Esophagus squamous epithelium (tissue), 5 donors: ENCODE measurements around the gene LYSMD3. TPM values are rescaled to one million over a fixed set of nuclear protein-coding genes. Genes with fewer than 3 reads are reported as not detected.
A peak's percentile ranks its signal among the peaks of the same experiment; 100 is the strongest.

Experiments used
- DNase-seq: peaks from one replicate; lab custom pipeline; 2025; lab: John Stamatoyannopoulos, UW
- H3K27ac ChIP-seq, 4 donors: fragments of 200-600 bp; sonication (generic); one replicate each; pipeline ENCODE4 v1.5.1; 2016 to 2019; ENCODE audit warnings: mild to moderate bottlenecking in 1 of 4
- H3K27me3 ChIP-seq, 4 donors: fragments of 200-600 bp; sonication (generic); 1 replicate in 3 of 4; 2 replicates in 1 of 4; pipeline versions ENCODE4 v1.5.1 to v1.6.0; 2017 to 2021; ENCODE audit warnings: antibody characterized with exemption in 1 of 4
- H3K36me3 ChIP-seq, 3 donors: fragments of 200-600 bp; sonication (generic); one replicate each; pipeline ENCODE4 v1.5.1; 2016 to 2019
- H3K4me1 ChIP-seq, 3 donors: fragments of 200-600 bp; sonication (generic); one replicate each; pipeline ENCODE4 v1.5.1; 2017 to 2019
- H3K4me3 ChIP-seq, 4 donors: fragments of 200-600 bp; sonication (generic); 1 replicate in 3 of 4; 2 replicates in 1 of 4; pipeline ENCODE4 v1.5.1; 2016 to 2019; ENCODE audit warnings: mild to moderate bottlenecking in 2 of 4, moderate library complexity in 1 of 4
- H3K9me3 ChIP-seq, 3 donors: fragments of 200-600 bp; sonication (generic); one replicate each; pipeline ENCODE4 v1.5.1; 2016 to 2019
- CTCF ChIP-seq, 6 experiments: fragments of 450-650 bp in 4 of 6; fragments of 200-600 bp in 2 of 6; sonication (generic) in 2 of 6; IDR thresholded peaks; one replicate each; pipeline ENCODE4 v1.5.1; 2016 to 2019; ENCODE audit warnings: antibody characterized with exemption in 6 of 6, mild to moderate bottlenecking in 4 of 6, moderate library complexity in 4 of 6
- POLR2A ChIP-seq, 4 donors: fragments of 450-650 bp; IDR thresholded peaks; one replicate each; pipeline ENCODE4 v1.6.1; 2017; ENCODE audit warnings: antibody characterized with exemption in 4 of 4, mild to moderate bottlenecking in 4 of 4, moderate library complexity in 3 of 4
- WGBS, 2 donors: methylation state at CpG; one replicate each; pipeline ENCODE4 v1.1.5; 2018; 5-methylcytosine and 5-hydroxymethylcytosine counted together
- intact Hi-C: fragments of 100-400 bp; cut with DNase I; formaldehyde crosslinking; loops from one replicate; pipeline ENCODE4 v1.15.0; 2022
- total RNA-seq, 4 donors: library from RNA; depleted of rRNA; stranded (reverse); fragments of >200 nt; gene quantifications; one replicate each; pipeline ENCODE4 v1.1.0, GENCODE V29; 2016
- donor health status: DM: yes; HTN: yes; CAD: no.

LYSMD3 gene
- total RNA-seq, 4 donors from 2014 or later, result 8.3 to 17.0 (median 14.2) TPM

- Histone ChIP-seq H3K4me1 (peaks cover 0 to 31% (median 19%) of the 10 kb centered on the region in 3 donors), H3K27ac (peak overlapping the region; percentile 79 to 89 (median 86)), H3K27me3 (no peaks in the 10 kb centered on the region), H3K36me3 (no peaks in the 10 kb centered on the region), H3K4me3 (peak overlapping the region; percentile 80 to 97 (median 86)), H3K9me3 (no peaks in the 10 kb centered on the region)
- no peak for DNase-seq
- intact Hi-C loops, result no loop called here
- TF ChIP-seq CTCF (IDR thresholded peaks at IDR 0.05) (no peak), POLR2A (IDR thresholded peaks at IDR 0.05) (no peak)
- 0 to 1% methylated on average over 10 to 23 of the region's 56 CpGs for WGBS, 2 donors
These were observed 55.8 kb downstream of the LYSMD3 start for GRCh38 chr5:90473396-90474234.

- peak overlapping the region in 3 of 4 donors; percentile 79 to 89 (median 85) for H3K27ac ChIP-seq
- intact Hi-C loops, result no loop called here
- WGBS, 2 donors, result 37 to 38% methylated on average over 9 of the region's 9 CpGs
These were observed 56.5 kb downstream of the LYSMD3 start for GRCh38 chr5:90472783-90473395.

More at GRCh38 chr5:90472783-90473395, 56.5 kb downstream of the LYSMD3 start:
- Histone ChIP-seq H3K4me1 (peaks cover 0 to 31% (median 19%) of the 10 kb centered on the region in 3 donors), H3K4me3 (peak overlapping the region; percentile 80 to 97 (median 86)), H3K27me3 (no peaks in the 10 kb centered on the region), H3K9me3 (no peaks in the 10 kb centered on the region), H3K36me3 (no peaks in the 10 kb centered on the region)
- DNase-seq, result no peak
- TF ChIP-seq POLR2A (IDR thresholded peaks at IDR 0.05) (no peak), CTCF (IDR thresholded peaks at IDR 0.05) (no peak)

Other genes starting within 250 kb of the LYSMD3 start
- gene CETN3, start 119.8 kb downstream of the LYSMD3 start, total RNA-seq, result 10 to 100 TPM in 3 of 4 donors, 1 to 10 TPM in 1; 6.9 to 29.8 (median 12.0) TPM
- gene MBLAC2, start 54.8 kb downstream of the LYSMD3 start, total RNA-seq, result 10 to 100 TPM in 1 of 4 donors, 1 to 10 TPM in 3; 4.5 to 10.5 (median 6.5) TPM
- gene POLR3G, start 54.7 kb downstream of the LYSMD3 start, total RNA-seq, result 1 to 10 TPM; 1.1 to 9.3 (median 6.4) TPM
- 10 to 100 TPM in 1 of 4 donors, 1 to 10 TPM in 3; 1.9 to 14.1 (median 4.0) TPM for gene ADGRV1, start 29.2 kb upstream of the LYSMD3 start, total RNA-seq